Amniotic epithelial cell (primary cell): ENCODE results near the gene DDRGK1.
A peak's percentile ranks its signal among the peaks of the same experiment; 100 is the strongest.
"Not testable (repeated sequence)": the region's sequence is repeated elsewhere in the genome, so short reads cannot be mapped to it uniquely, and the experiment has no call there.

Source experiments
- DNase-seq: peaks from one replicate; pipeline ENCODE4 v3.0.0-alpha.2; 2010; ENCODE audit warnings: low read depth

The DDRGK1 gene

DNA sequence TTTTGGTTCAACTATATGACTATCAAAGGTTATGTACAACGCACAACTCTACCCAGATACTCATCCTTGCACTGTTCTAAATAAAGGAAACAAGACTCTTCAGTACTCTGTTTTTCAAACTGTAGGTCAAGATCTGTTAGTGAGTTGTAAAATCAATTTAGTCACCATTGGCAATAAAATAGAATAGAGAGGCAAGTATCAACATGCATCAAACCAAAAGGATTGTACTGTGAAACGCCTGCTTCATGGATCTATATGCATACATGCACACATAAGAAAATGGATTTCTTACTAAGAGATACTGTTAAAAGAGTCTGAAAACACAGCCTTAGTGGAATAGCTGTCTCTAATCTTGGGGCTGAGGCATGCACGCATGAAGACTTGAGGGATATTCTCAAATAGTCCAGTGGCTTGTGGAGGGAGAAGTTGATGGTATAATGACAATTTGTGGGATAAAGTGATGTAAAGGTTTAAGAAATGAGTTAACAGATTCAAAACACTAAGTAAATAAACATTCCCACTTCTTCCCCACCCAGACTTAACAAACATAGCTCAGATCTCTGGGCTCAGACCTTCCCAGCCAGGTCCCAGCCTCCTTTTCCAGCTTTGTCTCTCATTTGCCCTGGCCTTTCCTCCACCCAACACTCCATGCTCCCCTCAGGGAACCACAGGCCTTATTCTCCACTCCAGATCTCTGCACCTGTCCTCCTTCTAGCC is 20.4 kb downstream of the DDRGK1 start:
- no peak for DNase-seq

DNA sequence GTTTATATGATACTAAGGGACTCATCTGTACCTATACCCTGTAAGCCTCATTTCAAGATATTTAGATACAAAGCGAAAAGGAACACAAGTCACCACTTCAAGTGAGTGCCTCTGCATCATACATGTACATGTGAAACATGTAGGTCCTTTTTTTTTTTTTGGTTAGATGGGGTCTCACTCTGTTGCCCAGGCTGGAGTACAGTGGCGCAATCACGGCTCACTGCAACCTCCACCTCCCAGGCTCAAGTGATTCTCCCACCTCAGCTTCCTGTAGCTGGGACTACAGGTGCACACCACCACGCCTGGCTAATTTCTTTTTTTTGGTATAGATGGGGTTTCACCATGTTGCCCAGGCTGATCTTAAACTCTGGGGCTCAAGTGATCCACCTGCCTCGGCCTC is 22.1 kb downstream of the DDRGK1 start:
- not testable (repeated sequence) for DNase-seq

DNA sequence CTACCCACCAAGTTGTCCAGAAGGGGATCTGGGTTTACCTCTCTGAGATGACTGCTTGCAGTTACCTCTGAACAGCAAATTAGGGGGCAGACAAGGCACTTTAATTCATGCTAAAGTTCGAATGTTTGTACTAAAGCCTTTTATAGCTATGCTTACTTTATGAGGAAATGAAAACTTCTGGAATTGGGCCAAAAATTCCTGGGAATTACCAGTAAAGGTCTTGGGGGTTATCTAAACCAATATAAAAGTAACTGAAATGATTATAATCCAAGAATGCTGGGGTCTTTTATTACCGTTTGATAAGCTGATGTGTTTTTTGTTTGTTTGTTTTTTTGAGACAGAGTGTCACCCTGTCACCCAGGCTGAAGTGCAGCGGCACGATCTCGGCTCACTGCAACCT is 23.2 kb downstream of the DDRGK1 start:
- no peak for DNase-seq

DNA sequence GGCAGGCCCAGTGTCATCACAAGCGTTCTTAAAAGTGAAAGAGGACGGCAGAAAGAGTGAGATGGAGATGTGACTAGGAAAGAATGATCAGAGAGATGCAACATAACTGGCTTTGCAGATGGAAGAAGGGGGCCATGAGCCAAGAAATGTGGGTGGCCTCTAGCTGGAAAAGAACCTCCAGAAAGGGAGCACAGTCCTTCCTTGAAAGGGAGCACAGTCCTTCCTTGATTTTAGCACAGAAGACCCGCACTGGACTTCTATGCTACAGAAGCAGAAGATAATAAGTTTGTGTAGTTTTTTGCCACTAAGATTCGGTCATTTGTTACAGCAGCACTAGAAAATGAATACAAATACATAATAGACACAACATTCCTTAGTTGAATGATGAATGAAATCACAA is 24.2 kb downstream of the DDRGK1 start:
- no peak for DNase-seq

DNA sequence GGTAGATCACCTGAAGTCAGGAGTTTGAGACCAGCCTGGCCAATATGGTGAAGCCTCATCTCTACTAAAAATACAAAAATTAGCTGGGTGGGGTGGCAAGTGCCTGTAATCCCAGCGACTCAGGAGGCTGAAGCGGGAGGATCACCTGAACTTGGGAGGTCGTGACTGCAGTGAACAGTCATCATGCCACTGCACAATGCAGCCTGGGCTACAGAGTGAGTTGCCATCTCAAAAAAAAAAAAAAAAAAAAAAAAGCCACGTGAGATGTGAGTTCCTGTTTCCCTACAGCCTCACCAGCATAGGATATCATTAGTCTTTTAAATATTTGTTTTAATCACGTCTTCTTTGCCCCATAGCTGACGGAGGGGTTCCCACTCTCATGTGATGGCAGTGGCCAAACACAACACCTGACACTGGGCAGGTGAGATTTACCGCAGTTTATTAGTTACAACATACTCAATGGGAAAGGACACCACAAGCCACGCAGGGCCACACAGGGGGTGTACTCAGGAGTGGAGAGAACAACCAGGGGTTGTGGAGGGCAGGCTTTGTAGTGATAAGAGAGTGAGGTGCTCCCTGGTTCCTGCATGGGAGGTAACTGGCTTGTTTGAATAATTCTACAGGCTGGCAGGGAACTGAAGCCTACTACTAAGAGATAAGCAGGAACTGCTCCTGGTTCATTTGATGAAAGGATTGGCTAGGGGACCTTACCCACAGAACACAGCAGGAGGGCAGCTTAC is 26.6 kb downstream of the DDRGK1 start:
- DNase-seq, result no peak

DNA sequence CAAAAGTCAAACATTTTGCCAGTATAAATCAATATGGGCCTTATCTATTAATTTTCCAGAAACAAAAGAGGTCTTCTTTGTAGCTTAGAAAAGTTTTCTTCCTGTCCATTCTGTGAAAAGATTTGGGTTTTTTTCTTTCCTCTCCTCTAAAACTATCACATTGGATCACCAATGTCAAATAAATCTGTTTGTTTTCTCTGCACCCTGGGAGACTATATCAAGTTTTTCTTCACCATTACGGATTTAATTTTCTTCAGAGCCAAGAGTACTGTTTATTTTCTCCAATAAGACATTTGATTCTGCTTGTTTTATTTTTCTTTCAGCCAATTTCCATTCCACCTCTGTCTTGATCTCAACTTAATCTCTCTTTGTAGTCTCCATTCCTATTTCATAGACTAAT is 29.2 kb downstream of the DDRGK1 start:
- no peak for DNase-seq

DNA sequence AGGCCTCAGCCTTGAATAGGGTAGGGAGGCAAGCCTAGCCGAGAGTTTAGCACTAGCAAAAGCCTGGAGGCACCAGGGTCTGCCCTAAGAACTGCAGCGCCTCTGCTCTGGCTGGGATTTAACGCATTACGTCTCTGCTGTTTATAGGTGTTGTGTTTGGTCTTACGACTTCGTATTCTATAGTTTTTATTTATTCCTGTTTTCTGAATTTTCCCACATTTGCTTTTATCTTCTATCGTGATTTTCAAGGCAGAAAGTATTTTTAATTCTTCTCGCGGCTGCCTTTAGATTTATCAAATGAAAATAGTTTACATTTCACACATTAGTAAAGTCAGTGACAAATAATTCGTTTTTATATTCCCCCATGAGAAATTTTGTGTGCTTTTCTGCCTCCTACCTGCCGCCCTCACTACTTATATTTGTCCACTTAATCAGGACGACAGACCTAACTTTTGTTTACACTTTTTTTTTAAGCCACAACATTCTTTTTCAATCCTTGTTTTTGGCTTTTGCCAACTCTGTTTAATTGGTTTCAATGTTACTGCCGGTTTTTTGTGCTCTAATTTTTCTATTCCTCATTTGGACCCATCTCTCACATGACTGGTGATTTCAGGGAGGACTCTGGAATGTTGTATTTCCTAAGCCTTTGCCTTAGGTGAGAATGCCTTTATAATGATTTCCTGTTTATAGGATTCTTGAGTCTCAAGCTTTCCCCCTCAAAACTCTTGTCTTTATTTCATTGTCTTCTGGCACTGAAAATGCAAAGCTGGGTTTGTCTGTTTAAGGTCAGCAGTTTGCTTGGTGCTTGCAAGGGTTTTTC is 29.8 kb downstream of the DDRGK1 start:
- DNase-seq, result peak; percentile 47

DNA sequence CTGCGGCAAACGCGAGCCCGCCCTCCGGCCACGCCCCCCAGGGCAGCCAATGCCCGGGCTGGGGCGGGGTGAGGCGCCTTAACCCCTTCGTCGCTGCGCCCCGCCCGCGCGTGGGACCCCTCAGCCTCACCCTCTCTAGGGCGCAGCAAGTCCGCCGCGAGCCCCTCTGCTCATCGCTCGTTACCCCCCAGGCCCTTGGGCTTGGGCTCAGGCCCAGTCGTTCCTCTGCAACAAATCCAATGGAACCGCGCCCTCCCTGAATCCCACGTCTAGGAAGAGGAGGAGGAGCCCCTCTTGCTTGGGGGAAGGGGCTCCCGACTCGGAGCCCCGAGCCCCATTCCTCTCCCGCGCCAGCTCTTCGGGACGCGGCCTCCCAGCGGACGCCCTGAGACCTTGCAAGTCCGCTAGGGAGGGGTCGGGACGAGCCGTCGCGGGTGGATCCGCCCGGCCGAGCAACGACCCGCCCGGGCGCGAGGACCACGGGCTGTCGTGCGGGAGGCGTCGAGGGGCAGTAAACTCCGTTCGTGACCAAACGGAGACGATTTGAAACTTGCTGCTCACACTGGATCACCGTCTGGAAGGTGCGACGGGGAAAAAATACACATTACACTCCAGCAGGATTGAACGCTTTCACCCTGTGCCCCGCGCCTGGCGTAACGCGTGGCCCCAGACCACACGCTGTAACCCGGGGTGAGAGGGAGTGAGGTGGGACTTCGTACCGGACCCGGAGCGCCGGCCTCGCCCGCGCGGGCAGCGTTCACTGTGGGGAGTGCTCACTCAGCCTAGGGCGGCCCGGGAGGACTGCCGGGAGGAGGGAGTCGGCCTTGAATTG is 30.7 kb downstream of the DDRGK1 start:
- peak; percentile 58 for DNase-seq

DNA sequence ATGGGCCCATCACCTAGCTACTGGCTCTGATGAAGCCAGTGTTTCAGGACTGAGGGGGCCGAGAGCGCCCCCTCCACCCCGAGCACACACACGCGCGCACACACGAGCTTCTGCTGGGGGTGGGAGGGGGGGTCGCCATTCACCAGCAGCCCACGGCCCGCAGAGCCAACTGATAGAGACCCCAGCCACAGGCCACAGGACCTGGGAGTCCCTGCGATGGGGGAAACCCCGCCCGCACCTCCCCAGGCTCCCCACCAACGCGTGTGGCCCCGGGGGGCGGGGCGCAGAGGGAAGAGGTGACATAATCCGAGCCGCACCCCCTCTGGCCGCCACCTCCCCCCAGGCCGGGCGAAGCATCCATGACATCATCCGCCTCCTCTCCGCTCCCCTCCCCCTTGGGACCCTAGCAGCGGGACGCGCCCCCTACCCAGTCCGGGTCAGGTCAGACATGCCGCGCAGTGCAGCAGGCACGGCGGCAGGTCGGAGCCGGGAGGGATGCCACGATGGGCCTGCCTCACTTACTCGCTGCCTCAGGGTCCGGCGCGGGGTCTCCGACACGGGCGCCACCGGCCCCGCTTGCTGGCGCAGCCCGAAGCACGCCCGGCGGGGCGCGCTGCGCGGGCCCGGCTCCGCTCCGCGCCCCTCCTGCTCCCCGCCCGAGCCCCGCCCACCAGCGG is 31.4 kb downstream of the DDRGK1 start, which contains the start of gene LZTS3:
Gene LZTS3 (minus strand): TSS at position 617 of the 677 bp plus-strand sequence. CDS start 6,386 bp downstream, outside the sequence.
- DNase-seq, result no peak

DNA sequence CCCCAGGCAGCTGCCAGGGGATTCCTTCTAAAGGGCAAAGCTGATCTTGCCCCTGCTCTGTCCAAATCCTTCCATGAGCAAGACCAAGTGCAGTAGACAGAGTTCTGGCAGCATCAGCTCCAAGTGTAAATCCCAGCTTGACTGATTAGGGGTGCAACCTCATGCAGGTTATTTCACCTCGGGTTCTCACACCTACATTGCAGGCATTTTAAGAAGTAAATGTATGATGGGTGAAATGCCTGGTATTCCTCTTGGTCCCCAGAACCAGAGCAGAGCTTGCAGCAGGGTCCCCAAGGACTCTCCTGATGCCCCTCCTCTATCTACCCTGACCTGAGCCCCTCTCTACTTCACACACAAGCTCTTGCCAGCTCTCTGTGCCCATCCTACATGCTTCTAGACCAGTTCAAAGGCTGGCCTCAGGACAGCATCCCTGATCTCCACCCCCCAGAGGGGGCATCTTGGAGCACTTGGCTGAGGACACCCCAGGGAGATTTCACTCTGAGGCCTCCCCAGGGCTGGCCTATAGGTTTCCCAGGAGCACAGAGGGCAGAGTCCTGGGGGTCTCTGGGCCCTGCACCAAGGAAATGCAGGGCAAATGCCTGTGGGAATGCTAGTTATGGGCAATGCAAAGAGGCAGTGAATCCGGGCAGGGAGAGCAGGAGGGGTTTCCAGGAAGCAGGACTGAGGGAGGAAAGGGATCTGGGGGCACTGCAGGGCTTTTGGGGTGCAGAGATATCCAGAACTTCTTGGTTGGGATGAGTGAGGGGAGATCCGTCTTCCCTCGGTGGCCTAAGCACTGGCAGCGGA is 32.2 kb downstream of the DDRGK1 start:
- DNase-seq, result no peak

DNA sequence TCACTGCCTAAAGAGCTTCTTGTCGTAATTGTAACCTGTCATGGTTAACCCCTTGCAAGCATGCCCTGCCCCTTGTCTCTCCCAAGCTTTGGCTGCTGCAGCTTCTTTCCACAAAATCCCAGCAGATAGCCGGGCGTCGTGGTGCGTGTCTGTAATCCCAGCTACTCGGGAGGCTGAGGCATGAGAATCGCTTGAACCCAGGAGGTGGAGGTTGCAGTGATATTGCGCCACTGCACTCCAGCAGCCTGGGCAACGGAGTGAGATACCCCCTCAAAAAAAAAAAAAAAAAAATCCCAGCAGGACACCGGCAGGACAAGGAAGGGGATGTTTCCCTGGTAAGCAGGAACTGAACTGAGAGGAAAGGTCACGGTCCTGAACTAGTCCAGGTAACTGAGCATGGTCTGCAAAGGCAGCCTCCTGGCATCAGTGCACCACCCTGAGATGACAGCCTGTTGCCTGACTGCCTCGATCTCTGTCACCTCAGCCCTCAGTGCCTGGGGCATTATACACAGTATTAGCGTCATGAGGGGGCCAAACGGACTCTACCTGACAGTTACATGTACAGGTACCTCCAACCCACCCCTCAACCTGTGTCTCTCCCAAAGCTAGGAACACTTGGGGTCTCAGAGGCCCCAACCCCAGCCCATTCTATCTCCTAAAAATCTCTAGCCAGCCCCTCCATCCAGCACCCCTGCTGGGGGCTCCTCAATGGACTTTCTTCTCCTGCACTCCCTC is 32.9 kb downstream of the DDRGK1 start:
- DNase-seq, result no peak

DNA sequence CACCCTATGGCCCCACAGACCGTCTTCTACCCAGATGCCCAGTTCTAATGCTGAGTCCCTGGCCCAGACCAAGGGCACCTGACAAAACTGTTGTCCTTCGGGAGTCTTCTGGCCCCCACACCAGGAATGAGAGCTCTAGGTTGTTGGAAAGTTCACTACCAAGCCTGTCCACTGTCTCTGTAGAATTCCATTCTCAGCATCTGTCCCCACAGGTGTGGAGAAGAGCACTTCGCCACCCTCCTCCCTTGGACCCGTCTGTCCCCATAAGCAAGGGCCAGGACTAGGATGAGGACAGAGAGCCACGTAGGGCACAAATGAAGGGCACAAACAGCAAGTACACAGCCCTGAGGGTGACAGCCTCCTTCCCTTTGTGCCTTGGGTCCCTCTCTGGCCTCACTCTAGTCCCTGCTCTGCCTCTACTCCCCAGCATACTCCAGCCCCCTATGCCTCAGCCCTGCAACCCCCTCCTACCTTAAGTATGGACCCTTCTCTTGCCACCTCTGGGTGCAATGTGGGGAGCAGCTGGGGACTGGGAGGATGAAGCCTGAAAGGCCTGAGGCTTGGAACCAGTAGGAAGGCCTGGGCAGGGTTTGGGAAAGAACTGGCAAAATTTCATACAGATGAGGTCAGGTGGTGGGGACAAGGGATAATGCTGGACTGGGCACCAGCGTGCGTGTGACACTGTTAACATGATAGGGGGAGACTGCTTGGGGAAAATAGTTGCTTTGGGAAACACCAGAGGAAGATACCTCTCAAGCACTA is 35.5 kb downstream of the DDRGK1 start:
- no peak for DNase-seq

DNA sequence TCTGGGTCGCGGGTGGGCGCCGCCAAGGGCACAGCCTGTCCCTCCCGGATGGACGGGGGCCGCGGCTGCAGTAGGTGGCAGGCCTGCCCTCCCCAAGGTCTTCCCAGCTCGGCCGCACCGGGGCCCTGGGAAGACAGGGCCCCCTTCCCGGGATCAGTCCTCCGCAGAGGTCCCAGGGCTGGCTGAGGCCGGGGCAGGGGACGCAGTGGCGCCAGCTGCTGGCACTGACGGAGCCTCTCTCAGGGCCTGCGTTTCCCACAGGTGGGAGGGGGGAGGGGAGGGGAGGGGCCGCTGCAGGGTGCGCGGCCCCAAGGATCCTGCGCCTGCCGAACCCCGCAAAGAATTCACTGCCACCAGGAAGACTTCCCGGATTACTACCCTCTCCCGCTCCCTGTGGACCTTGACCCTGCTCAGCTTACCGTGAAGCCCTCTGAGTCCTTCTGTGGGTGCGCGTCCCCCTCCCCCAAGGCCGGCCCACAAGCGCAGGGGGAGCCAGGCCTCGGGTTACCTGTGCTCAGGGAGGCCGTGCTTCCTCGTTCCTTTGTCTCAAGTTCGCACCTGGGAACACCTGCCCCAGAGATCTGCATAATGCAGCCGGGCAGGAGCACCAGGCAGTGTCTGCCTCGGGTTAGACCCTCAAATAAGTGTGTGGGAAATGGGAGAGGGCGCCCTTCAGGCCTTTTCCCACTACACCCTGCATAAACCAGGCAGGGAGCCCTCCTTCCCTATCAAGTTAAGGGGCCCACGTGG is 36.2 kb downstream of the DDRGK1 start:
- DNase-seq, result no peak

DNA sequence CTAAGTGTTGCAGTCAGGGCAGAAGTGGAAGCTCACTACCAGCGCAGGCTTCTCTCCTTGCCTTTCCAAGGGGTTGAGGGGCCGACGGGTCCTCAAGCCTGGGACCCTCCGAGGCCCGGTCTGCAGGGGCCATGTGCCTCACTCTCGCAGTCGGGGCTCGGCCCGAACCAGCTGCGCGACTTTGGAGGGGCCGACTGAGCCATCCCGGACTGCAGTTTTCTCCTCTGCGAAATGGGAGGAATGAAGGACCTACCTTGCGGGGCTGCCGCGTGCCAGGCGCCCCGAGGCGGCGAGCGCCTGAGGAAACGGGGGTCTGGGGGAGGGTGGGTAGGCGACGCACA is 36.8 kb downstream of the DDRGK1 start:
- DNase-seq, result no peak

DNA sequence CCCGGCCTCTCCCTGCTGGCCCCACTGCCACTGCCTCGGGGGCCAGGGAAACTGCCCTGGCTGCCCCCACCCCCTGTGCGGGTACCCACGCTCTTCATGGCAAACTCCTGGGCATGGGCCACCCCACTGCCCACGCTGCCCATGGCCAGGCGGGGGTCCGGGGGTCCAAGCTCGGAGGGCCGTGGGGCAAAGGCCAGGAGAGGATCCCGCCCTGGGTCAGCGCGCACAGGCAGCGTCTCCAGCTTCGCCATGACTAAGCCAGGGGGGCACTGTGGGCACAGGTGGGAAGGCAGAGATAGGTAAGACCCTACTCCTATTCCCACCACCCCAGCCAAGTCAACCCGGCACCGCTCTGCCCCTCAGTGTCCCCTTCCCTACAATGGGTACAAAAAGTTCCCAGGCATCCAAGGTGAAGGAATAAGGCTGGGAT is 37.6 kb downstream of the DDRGK1 start:
- no peak for DNase-seq

DNA sequence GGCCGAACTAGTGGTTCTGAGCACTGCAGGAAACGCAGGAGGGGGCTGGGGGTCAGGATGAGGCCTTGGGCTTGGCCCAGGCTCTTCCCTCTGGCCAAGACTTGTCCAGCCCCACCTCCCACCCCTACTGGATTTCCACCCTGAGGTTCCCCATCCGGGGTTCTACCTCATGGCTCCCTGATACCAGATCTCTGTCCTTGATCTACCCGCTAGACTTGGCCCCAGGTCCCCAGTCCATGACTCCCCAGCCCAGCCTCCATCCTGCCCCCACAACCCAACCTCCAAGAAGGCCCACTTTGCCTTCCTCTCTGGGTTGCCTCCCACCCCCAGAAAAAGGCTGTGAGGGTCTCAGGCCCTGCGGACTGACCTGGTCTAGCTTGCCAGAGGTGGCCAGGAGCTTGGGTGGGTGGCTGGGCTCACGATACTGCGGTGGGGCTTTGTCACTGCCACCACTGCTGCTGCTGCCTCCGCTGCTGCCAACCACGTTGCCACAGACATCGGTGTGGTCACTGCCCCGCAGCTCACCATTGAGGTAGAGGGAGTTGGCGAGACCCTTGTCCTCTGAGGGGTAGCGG is 38.1 kb downstream of the DDRGK1 start:
- no peak for DNase-seq

DNA sequence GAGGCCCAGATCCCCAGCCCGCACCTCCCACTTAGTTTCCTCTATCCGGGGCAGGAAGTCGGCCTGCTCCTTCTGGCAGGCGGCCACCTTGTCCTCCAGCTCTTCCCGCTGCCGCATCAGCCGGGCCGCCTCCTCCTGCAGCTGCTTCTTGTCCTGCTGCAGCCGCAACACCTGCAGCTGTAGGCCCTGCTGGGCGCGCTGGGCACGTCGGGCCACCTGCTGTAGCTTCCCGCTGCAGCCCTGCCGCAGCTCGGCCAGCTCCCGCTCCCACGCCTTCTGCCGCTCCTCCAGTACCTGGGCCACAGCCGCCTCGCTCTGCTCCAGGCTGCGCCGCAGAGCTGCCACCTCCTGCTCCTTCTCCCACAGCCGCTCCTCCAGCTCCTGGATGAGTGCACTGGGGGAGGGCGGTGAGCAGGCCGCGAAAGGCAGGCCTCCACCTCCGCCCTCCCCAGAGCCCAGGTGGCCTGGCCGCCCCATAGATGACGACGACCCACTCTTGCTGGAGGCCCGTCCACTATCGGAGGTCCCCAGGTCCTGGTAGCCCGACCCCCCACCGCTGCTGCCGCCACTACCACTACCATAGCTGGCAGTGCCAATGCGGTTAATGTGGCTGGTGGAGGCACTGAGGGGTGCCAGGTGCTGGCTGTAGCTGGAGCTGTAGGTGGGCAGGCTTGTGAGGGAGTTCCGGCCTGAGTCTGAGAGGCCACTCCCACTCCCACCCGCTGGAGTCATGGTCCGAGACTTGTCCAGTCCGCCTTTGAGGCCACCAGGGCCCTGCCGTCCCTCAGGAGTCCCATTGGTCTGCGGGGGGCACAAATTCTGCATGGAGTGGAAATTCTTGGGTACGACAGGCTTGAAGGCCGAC is 38.8 kb downstream of the DDRGK1 start:
- DNase-seq, result no peak
